Activated naive CD4-positive, alpha-beta T cell treated with Interleukin-2 at 50 U/mL for 16 hours (primary cell): Measurements from ENCODE around the gene PCDHGA11.
"Not testable (repeated sequence)": the region's sequence is repeated elsewhere in the genome, so short reads cannot be mapped to it uniquely, and the experiment has no call there.

Experiments
- DNase-seq: peaks from one replicate; pipeline ENCODE4 v3.0.0-alpha.2; 2020

Gene PCDHGA11

GRCh38 chr5:141432726-141433125 is 11.9 kb downstream of the PCDHGA11 start:
- DNase-seq = not testable (repeated sequence)

- DNase-seq = no peak
Measured at GRCh38 chr5:141434006-141434405, 13.2 kb downstream of the PCDHGA11 start.

- DNase-seq = no peak
Measured at GRCh38 chr5:141437221-141437620, 16.4 kb downstream of the PCDHGA11 start.

GRCh38 chr5:141439411-141440141 is 18.7 kb downstream of the PCDHGA11 start:
- no peak for DNase-seq

- no peak for DNase-seq
Measured at GRCh38 chr5:141440341-141440740, 19.5 kb downstream of the PCDHGA11 start.

- no peak for DNase-seq
Measured at GRCh38 chr5:141441571-141442170, 20.8 kb downstream of the PCDHGA11 start.

- DNase-seq = no peak
Measured at GRCh38 chr5:141465351-141465750, 44.5 kb downstream of the PCDHGA11 start.
